NK-92 treated with Interleukin-12 subunit alpha and Interleukin-12 subunit beta, amount 100 ng/mL, for 24 hours (cell line): ENCODE measurements around the gene TBC1D20.
"Not testable (repeated sequence)": the region's sequence is repeated elsewhere in the genome, so short reads cannot be mapped to it uniquely, and the experiment has no call there.

Experiments used
- DNase-seq: peaks from one replicate; lab custom pipeline; 2025; lab: John Stamatoyannopoulos, UW

The TBC1D20 gene, protein sequence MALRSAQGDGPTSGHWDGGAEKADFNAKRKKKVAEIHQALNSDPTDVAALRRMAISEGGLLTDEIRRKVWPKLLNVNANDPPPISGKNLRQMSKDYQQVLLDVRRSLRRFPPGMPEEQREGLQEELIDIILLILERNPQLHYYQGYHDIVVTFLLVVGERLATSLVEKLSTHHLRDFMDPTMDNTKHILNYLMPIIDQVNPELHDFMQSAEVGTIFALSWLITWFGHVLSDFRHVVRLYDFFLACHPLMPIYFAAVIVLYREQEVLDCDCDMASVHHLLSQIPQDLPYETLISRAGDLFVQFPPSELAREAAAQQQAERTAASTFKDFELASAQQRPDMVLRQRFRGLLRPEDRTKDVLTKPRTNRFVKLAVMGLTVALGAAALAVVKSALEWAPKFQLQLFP

DNA sequence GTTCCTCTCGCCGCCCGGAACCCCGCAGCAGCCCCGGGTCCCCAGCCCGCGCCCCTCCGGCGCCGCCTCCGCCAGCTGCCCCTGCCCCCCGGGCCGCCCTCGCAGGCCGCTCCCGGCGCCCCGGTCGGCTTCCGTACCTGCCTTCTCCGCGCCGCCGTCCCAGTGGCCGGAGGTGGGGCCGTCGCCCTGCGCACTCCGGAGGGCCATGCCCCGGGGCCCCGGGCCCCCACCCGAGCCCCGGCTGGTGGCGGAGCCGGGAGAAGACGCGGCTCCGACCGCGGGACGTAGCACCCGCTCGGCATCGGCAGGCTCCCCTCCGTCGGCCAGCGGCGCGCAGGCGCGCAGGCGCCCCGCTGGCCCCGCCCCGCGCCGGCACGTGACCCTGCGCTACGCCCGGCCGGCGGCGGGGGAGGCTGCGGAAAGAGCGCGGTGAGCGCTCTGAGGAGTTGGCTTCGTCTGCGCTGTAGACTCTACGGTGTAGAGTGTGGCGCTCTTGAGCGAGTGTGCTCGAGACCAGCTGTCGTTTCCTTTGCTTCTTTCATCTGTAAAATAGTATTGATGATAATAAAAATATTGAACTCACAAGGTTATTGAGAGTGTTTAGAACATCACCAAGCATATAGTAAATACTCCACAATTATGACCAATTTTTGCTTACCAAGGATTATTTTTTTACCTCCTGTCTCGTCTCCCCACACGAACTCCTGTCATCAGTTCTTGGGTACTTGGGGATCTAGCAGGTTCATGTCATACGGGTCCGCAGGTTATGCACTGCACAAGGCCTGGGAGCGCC is at the start of gene TBC1D20:
TSS of gene TBC1D20 (minus strand) at position 335 of the 793 bp plus-strand sequence. CDS start at position 207, 128 bp downstream.
- peak; percentile 73 for DNase-seq

DNA sequence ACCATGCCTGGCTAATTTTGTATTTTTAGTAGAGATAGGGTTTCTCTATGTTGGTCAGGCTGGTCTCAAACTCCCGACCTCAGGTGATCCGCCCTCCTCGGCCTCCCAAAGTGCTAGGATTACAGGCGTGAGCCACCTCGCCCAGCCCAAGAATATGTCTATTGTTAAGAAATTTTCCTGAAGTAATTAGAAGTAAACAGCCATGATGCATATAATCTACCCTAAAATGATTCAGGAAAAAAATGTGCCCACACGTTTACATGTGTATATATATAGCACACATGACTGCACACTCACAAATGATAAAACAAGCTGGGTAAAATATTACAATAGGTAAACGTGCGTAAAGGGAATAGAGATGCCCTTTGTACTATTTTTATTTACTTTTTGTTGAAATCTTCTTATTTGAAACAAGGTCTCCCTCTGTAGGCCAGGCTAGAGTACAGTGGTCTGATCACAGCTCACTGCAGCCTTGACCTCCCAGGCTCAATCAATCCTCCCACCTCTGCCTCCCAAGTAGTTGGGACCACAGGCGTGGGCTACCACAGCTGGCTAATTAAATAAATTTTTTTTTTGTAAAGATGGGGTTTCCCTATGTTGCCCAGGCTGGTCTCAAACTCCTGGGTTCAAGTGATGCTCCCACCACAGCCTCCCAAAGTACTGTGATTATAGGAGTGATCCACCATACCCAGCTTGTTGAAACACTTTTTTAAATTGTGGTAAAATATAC is 48.2 kb upstream of the TBC1D20 start:
- DNase-seq, result not testable (repeated sequence)

DNA sequence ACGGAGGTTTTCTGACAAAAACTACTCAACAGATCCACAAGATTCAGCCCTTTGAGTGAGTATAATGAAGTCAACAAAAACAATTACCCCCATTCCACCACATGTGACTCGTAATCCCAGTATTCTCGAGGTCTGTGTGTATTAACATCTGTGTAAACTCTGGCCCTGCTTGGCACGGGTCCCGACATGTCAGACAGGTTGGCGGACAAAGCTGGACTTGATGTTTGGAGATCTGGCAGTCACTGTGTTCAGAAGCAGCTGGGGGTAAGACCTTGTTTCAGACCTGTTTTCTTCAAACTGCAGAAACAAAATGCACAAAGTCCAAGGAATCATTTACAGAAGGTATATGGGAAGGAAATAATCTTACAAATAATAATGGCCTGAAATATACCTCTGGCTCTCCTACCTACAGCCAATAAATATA is 46.0 kb upstream of the TBC1D20 start:
- DNase-seq, result not testable (repeated sequence)

DNA sequence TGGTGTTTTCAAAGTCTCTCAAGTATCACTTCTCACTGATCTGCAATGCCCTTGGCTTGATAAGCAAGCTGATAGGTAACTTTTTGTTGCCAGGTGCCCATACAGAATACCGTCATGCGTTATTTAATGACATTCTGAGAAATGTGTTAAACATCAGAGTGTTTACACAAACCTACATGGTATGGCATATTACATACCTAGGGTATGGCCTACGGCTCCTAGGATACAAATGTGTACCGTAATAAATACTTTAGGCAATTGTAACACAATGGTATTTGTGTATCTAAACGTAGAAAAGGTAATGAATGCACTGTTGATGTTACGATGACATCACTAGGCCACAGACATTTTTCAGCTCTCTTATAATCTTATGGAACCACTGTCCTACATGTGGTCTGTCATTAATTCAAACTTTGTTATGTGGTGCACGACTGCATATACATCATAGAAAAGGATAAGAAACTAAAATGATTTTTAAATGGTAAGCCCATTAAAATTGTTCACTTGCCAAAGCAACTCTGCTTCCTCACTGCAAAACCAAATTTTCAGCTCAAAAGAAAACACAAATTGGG is 45.5 kb upstream of the TBC1D20 start:
- DNase-seq, result no peak

DNA sequence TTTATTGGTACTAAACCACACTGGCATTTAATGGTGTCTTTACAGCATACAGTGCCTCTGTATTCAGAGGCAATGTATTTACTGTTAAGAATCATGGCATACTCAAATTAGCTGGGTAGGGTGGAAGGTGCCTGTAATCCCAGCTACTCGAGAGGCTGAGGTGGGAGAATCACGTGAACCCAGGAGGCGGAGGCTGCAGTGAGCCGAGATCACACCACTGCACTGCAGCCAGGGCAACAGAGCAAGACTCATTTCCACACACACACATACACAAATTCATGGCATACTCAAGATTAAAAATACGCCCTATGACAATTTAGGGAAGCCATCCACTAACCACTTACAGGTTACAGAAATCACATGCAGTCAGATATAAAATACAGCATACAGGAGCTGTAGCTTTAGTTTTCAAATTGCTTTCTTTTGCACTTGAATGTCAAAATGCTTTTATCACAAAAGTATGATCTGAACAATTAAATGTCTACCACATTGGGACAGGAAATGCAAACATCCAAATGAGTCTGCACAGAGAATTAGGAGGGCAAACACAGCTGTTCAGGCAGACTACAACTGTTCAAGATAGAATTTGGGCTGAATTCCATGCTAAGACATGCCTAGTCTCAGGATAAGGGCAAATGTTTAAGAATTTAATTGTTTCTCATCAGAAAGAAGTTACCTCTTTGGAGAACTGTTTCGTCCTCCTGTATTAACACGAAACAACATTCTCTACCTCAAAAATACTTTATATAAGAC is 44.8 kb upstream of the TBC1D20 start:
- no peak for DNase-seq

DNA sequence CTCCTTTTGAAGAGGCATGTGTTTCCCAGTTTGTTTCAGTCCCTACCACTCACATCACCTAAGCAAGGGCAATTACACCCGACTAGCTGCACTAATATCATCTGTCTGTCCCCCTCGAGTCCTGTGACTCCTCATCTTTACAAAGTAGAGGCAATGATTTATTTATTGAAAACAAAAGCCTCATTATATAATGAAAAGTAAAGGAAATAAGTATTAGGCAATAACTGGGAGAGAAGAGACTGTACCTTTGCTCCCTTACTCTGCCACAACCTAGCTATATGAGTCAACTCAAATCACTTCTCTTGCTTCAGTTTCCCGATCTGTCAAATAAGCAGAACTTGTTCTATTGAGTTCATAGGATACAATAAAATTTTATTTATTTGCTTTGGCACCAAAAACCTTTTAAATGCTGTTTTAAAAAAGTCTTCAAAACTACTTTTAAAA is 42.3 kb upstream of the TBC1D20 start:
- no peak for DNase-seq

DNA sequence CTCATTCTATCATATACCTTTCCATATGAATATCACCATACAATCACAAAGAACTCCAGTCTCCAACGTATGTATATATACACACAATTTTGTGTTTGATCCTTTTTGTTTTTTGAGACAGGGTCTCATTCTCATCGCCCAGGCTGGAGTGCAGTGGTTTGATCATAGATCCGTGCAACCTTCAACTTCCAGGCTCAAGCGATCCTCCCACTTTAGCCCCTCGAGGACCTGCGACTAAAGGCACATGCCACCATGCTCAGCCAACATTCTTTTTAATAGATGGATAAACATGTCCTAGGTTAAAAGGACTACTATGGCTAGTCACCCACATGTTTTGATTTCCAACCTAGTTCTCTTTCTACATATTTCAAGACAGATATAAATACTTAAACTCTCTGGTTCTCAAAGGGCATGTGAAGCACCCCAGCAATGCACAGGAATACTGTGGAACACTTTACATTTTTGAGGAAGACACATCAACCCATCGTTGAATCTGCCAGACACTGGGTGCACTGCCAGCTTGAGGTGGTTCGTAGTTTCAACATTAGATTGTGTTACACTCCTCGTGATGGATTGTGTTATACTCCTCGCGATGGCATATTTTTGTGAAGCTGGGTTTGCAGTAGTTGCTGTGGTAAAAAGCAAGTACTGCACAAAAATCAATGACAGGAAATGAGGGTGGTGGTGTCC is 40.9 kb upstream of the TBC1D20 start:
- DNase-seq, result no peak

DNA sequence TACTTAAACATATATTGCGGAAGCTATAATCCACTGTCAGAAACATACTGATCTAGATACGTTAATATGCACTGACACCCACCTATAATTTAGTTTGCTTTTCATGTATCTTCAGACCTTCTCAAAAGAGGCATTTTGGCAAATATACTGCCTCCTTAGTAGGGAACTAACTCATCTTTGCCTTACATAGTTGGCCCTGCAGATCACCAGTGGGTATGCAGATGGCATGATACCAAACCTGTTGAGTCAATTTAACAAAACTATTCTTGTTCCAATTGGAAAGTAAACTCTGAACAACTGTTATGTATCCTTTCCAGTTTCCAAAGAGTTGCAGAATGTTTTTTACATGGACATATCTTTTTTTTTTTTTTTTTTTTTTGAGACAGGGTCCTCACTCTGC is 35.6 kb upstream of the TBC1D20 start:
- no peak for DNase-seq

DNA sequence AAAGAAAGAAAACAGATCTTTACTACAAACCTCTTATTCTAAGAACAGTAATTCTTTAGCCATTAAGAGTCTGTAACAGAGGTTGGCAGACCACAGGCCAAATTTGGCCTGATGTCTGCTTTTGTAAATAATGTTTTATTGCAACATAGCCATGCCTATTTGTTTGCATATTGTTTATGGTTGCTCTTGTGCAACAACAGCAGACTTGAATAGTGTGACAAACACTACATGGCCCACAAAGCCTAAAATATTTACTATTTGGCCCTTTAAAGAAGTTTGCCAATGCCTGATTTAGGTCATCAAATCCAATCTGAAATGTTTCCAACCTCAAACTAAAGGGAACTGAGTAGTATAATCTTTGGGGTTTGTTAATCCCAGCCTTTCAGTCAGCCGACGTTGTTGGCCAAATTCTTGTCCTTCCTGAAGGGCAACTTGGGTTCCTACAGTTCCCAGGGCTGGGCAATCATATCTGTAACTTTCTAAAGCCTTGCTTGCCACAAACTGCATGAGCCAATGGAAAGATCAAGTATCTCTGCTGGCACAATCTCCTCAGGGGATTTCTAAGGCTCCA is 33.9 kb upstream of the TBC1D20 start:
- DNase-seq, result no peak

DNA sequence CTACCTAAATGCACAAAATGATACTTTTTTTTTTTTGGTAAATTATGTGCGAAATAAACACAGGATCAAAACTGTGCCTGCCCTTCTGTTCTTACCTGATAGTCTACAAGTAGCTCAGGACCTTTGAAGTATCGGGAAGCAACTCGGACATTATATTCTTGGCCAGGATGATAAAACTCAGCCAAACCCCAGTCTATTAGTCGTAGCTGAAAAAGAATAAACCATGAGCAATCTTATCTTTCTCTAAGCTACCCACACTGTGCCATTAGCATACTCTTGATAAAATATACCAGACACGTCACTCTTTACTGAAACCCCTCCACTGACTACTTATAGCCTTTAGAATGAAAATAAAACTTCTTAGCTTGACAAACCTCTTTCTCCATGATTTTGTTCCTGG is 29.8 kb upstream of the TBC1D20 start:
- DNase-seq, result no peak

DNA sequence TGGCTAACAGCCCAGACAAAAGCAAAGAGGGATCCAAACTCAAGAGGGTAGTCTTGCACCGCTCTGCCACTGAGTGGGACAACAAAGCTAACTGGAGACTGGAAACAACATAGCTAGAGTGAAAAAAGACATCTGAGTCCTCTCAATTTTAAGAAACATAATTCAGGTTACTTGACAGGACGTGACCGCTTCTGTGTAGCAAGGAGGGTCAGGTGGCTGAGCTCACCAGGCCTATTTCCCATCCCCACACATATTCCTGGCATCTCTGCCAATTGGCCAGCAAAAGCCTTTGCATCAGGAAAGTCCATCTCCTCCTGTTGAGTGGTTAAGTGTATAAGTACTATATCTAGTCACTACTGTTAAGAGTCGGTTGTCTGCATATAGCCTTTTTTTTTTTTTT is 25.3 kb upstream of the TBC1D20 start:
- DNase-seq, result no peak

DNA sequence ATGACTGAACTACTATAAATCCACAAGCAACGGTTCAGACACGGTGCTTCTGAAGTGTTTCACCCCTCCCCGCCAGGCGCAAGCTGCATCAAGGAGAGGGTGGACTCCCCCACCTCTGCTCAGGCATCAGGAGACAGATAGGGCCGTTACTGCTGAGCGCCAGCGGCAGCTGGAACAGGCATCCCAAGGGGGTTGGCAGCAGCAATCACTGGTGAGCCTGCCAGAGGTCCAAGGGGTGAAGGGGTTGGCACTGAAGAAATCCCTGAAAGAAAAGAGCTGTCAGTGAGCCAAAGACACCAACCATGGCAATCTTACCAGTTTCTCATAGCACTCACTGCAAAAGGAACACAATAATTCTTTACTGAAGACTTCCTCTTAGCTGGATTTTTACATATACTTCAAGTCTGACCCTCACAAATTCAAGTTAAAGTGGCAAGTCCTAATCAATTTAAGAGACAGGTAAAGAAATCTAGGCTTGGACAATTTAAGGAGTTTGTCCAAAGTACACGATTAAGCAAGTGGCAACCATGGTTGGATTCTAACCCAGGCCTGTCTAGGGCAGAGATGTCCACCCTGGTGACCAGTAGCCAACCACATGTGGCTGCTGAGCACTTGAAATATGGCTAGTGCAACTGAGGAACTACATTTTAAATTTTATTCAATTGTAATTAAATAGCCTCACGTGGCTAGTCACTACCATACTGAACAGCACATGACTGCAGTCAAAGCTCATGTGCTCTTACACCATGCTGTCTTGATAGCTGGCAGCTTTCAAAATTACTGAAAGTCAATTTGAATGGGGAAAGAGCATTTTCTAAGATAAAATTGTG is 21.7 kb upstream of the TBC1D20 start:
- DNase-seq, result no peak

DNA sequence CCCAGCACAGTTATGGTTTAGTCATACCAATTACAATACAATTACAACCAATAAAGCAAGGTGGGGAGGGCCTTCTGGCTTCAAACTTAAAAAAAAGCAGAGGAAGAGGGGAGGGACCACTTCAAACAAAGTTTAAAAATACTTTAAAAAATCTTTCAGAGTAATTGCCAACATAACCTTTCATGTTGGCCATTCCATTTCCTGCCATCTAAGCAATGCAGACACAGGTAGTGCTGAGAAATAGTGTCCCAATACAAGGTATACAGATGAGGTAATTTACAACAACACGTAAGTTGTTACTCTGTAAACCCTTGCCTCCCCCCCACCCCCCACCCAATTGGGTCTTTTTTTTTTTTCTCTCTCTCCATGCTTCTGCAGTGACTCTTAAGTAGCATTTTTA is 18.8 kb upstream of the TBC1D20 start:
- no peak for DNase-seq

DNA sequence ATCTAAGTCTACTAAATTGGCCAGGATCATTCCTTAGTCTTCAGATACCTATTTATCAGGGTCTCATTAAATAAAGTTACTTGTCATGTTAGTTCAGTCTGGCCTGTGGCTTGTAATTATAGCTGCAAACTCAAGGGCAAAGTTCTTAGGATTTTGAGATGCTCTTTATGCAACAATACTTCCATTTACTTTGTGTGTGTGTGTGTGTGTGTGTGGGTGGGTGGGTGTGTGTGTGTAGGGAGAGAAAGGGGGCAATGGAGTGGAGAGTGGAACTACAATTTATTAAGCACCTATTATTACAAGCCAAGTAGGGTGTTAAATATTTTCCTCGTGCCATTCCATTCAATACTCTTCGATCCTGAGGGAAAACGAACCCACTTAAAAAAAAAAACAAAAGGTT is 17.7 kb upstream of the TBC1D20 start:
- no peak for DNase-seq

DNA sequence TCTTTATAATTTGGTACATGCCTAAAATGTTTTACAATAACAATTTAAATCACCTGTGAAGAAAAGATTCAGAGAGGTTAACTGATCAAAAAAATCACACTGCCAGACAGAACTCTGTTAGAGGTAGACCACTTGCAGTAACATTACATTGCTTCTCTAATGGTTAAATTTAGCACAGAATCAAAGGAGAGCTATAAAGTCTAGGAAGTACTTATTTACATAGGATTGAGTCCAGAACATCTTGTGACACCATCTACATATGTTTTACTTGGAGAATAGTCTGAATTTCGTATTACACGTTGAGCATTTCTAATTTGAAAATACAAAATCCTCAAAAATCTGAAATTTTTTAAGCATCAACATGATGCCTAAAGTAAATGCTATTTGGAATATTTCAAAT is 17.2 kb upstream of the TBC1D20 start:
- no peak for DNase-seq

DNA sequence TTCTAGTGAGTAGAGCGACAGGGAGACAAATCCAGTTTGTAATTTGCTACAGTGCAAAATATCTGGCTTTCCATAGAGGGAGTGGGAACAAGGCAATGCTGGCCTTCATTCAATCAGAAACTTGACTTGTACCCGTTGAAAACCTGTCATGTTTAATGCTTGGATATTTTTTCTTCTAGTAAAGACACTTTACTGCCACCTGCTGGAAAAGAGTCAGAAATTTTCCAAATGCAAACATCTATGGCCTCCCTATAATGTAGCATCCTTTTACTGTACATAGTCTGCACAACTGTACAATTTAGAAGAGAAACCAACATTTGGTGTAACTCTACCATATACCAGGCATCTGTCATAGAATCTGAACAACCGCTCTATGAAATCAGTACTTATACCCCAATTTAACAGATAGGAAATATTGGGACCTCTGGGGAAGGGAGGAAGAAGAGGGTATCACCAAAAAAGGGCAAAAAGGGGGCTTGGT is 16.7 kb upstream of the TBC1D20 start:
- DNase-seq, result no peak

DNA sequence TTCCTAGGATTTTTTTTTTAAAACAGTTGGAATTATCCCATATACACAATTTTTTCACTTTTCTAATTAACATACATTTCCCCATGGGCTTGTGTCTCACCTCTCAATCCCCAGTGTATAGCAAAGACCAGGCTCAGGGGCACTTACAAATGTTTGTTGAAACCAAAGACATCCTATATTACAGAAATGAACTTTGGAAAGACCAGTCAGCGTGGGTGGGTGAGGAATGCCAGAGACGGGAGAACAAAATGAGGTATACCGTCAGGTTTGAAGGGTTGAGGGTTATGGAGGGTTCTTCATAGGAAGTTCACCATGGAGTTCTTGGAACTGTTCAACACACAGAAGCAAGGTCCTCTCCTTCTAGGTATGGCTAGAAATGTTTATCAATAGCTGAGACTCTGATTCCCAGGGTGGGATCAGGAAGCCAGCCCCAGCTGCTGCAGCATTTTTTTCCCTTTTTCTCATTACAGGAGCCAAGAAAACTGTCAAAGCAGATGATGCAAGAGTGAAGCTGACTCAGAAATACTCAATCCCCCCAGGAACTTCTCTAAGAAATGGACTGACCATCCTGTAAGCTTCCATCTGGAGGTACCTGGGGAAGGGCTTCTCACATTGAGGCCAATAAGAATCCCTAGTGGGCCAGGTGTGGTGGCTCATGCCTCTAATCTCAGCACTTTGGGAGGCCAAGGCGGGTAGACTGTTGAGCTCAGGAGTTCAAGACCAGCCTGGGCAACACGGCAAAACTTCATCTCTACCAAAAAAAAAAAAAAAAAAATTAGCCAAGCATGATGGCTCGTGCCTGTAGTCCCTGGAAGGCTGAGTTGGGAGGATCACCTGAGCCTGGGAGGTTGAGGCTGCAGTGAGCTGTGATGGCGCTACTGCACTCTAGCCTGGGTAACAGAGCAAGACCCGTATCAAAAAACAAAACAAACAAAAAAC is 15.9 kb upstream of the TBC1D20 start:
- DNase-seq, result no peak

DNA sequence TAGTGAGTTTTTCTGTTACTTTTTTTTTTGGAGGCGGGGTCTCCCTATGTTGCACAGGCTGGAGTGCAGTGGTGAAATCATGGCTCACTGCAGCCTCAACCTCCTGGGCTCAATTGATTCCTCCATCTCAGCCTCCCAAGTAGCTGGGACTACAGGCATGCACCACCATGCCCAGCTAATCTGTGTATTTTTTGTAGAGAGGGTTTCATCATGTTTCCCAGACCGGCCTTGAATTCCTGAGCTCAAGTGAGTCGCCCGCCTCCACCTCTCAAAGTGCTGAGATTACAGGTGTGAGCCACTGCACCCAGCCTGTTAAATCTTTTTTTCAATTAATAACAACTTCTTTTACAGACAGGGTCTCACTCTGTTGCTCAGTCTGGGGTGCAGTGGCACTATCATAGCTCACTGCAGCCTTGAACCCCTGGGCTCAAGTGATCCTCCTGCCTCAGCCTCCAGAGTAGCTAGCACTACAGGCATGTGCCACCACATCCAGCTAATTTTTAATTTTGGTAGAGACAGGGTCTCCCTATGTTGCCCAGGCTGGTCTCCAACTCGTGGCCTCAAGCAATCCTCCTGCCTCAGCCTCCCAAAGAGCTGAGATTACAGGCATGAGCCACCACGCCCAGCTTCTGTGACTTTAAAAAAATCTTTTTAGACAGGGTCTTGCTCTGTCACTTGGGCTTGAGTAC is 14.4 kb upstream of the TBC1D20 start:
- not testable (repeated sequence) for DNase-seq
